ENCODE data around the gene LARGE1. TPM values are rescaled to one million over a fixed set of nuclear protein-coding genes. Genes with fewer than 3 reads are reported as not detected.

Gene LARGE1
- total and polyA plus RNA-seq, 4 experiments from 2014 or later = 0.06 to 1.1 (median 1.0) TPM; not detected in 1

DNA sequence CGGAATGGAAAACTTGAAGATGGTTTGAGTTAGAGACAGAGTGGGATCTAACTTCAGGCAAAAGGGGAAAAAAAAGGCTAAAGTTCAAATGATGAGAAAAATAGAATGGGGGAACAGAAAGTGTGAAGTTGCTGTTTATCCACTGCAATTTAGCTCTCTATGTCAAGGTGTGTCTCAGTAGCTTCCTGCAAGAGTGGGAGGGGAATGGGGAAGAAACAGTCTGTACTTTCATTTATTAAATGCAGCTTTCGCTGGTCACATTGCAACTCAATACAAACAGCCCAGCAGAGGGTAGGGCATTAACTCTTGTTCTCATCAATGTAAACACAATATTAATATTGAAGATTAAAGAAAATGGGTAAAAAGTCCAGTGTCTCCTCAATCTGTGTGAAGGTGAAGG, 647.4 kb downstream of the LARGE1 start:
- peaks cover 0 to 1% of the 10 kb centered on the region in 2 donors for H3K27me3 Mint-ChIP-seq
- ChIA-PET CTCF (ENCODE audit: partially characterized antibody) (no interaction called here), POLR2A (ENCODE audit: partially characterized antibody) (no interaction called here)
- no peak for DNase-seq
- H3K27ac Mint-ChIP-seq = no peak overlapping the region
- H3K9me3 Mint-ChIP-seq = no peaks in the 10 kb centered on the region
- H3K4me1 ChIP-seq (ENCODE audit: insufficient read depth, low read length) = no peaks in the 10 kb centered on the region
- no peaks in the 10 kb centered on the region for H3K9me3 ChIP-seq (ENCODE audit: control insufficient read depth in 1 of 2, low read length in 2 of 2)
- intact Hi-C loops (cut with micrococcal nuclease) = no loop called here
- H3K36me3 ChIP-seq (ENCODE audit: insufficient read depth, low read length) = no peaks in the 10 kb centered on the region
- H3K4me3 Mint-ChIP-seq = no peak overlapping the region
- no peak overlapping the region for H3K4me3 ChIP-seq (ENCODE audit: low read length in 2 of 2)
- H3K27ac ChIP-seq (ENCODE audit: low read depth, low read length) = no peak overlapping the region
- H3K36me3 Mint-ChIP-seq = no peaks in the 10 kb centered on the region
- H3K4me1 Mint-ChIP-seq = no peaks in the 10 kb centered on the region
- H3K27me3 ChIP-seq (ENCODE audit: insufficient read depth, low read length) = no peaks in the 10 kb centered on the region

DNA sequence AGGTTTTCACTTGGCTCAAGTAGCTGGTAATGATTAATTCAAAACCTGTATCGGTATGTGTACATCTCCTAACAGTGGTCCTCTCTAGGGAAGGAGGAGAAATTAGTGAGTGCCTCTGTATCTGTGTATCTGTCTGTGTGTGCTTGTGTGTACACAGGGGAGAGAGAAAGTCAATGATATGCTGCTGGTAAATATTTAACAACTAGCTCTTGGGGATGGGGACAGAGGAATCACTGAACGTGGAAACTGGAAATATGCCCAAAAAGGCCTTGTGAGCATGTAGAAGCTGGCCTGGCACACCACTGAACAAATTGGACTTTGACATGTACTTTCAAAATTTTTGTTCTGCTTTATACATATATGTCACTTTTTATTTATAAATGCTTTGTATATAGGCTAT, 648.1 kb downstream of the LARGE1 start:
- H3K36me3 Mint-ChIP-seq = no peaks in the 10 kb centered on the region
- H3K4me3 ChIP-seq (ENCODE audit: low read length in 2 of 2) = no peak overlapping the region
- no peak overlapping the region for H3K4me3 Mint-ChIP-seq
- no peak overlapping the region for H3K27ac ChIP-seq (ENCODE audit: low read depth, low read length)
- DNase-seq = no peak
- peaks cover 0 to 3% (median 0%) of the 10 kb centered on the region in 8 donors for H3K9me3 Mint-ChIP-seq
- no peaks in the 10 kb centered on the region for H3K4me1 ChIP-seq (ENCODE audit: insufficient read depth, low read length)
- H3K27me3 Mint-ChIP-seq = no peaks in the 10 kb centered on the region
- H3K27me3 ChIP-seq (ENCODE audit: insufficient read depth, low read length) = no peaks in the 10 kb centered on the region
- H3K27ac Mint-ChIP-seq = no peak overlapping the region
- H3K9me3 ChIP-seq (ENCODE audit: control insufficient read depth in 1 of 2, low read length in 2 of 2) = no peaks in the 10 kb centered on the region
- H3K4me1 Mint-ChIP-seq = no peaks in the 10 kb centered on the region
- ChIA-PET CTCF (ENCODE audit: partially characterized antibody) (interaction anchor here (1.1 kb wide), 1 partner anchor 29 kb away, joined by 3 read pairs; no protein-coding TSS in a partner anchor), POLR2A (ENCODE audit: partially characterized antibody) (no interaction called here)
- no peaks in the 10 kb centered on the region for H3K36me3 ChIP-seq (ENCODE audit: insufficient read depth, low read length)
- intact Hi-C loops (cut with micrococcal nuclease) = no loop called here

GRCh38 chr22:33271390-33272161, 648.7 kb downstream of the LARGE1 start:
- H3K27me3 Mint-ChIP-seq = no peaks in the 10 kb centered on the region
- no peaks in the 10 kb centered on the region for H3K4me1 Mint-ChIP-seq
- H3K27me3 ChIP-seq (ENCODE audit: insufficient read depth, low read length) = no peaks in the 10 kb centered on the region
- no peak overlapping the region for H3K4me3 Mint-ChIP-seq
- H3K36me3 ChIP-seq (ENCODE audit: insufficient read depth, low read length) = no peaks in the 10 kb centered on the region
- H3K27ac ChIP-seq (ENCODE audit: low read depth, low read length) = no peak overlapping the region
- CTCF ChIA-PET (ENCODE audit: partially characterized antibody) = interaction anchor here (1.1 kb wide), 1 partner anchor 30 kb away, joined by 3 read pairs; no protein-coding TSS in a partner anchor
- H3K4me3 ChIP-seq (ENCODE audit: low read length in 2 of 2) = no peak overlapping the region
- POLR2A ChIA-PET (ENCODE audit: partially characterized antibody) = no interaction called here
- intact Hi-C loops (cut with micrococcal nuclease) = no loop called here
- no peaks in the 10 kb centered on the region for H3K4me1 ChIP-seq (ENCODE audit: insufficient read depth, low read length)
- H3K36me3 Mint-ChIP-seq = no peaks in the 10 kb centered on the region
- H3K9me3 ChIP-seq (ENCODE audit: control insufficient read depth in 1 of 2, low read length in 2 of 2) = no peaks in the 10 kb centered on the region
- no peak overlapping the region for H3K27ac Mint-ChIP-seq
- no peak for DNase-seq
- peaks cover 0 to 3% (median 0%) of the 10 kb centered on the region in 8 donors for H3K9me3 Mint-ChIP-seq

GRCh38 chr22:33270596-33270995, 649.7 kb downstream of the LARGE1 start:
- peaks cover 0 to 3% (median 0%) of the 10 kb centered on the region in 8 donors for H3K9me3 Mint-ChIP-seq
- H3K36me3 ChIP-seq (ENCODE audit: insufficient read depth, low read length) = no peaks in the 10 kb centered on the region
- H3K27me3 ChIP-seq (ENCODE audit: insufficient read depth, low read length) = no peaks in the 10 kb centered on the region
- no peak overlapping the region for H3K27ac ChIP-seq (ENCODE audit: low read depth, low read length)
- ChIA-PET CTCF (ENCODE audit: partially characterized antibody) (no interaction called here), POLR2A (ENCODE audit: partially characterized antibody) (interaction anchor here (0.8 kb wide), 1 partner anchor 9 kb away, joined by 3 read pairs; no protein-coding TSS in a partner anchor)
- H3K27ac Mint-ChIP-seq = no peak overlapping the region
- no peaks in the 10 kb centered on the region for H3K4me1 Mint-ChIP-seq
- intact Hi-C loops (cut with micrococcal nuclease) = no loop called here
- DNase-seq = no peak
- no peak overlapping the region for H3K4me3 Mint-ChIP-seq
- no peaks in the 10 kb centered on the region for H3K36me3 Mint-ChIP-seq
- H3K9me3 ChIP-seq (ENCODE audit: control insufficient read depth in 1 of 2, low read length in 2 of 2) = no peaks in the 10 kb centered on the region
- H3K27me3 Mint-ChIP-seq = no peaks in the 10 kb centered on the region
- H3K4me3 ChIP-seq (ENCODE audit: low read length in 2 of 2) = no peak overlapping the region
- H3K4me1 ChIP-seq (ENCODE audit: insufficient read depth, low read length) = no peaks in the 10 kb centered on the region

DNA sequence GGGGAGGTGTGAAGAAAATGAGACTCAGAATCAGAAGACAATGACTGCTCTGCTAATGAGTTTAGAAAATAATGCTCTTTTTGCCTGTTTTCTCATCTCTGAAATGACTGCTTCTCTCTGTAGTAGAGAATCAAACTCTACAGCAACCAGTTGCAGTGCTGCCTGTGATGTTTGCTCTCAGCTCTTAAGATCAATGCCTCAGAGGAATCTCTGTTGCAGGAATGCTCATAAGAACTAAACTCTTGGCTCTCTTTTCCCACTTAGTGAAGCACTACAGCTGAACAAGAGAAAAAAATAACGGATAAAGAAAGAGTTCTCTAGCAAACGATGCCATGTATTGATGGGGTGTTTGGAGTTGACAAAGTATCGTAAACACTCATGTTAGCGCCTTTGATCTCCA, 658.6 kb downstream of the LARGE1 start:
- POLR2A ChIA-PET (ENCODE audit: partially characterized antibody) = no interaction called here
- H3K27me3 Mint-ChIP-seq = peaks cover 0 to 5% of the 10 kb centered on the region in 2 donors
- Histone ChIP-seq H3K9me3 (ENCODE audit: control insufficient read depth in 1 of 2, low read length in 2 of 2) (no peaks in the 10 kb centered on the region), H3K4me3 (ENCODE audit: low read length in 2 of 2) (no peak overlapping the region), H3K4me1 (ENCODE audit: insufficient read depth, low read length) (no peaks in the 10 kb centered on the region), H3K36me3 (ENCODE audit: insufficient read depth, low read length) (no peaks in the 10 kb centered on the region), H3K27ac (ENCODE audit: low read depth, low read length) (no peak overlapping the region), H3K27me3 (ENCODE audit: insufficient read depth, low read length) (no peaks in the 10 kb centered on the region)
- peaks cover 0 to 3% (median 0%) of the 10 kb centered on the region in 8 donors for H3K9me3 Mint-ChIP-seq
- CTCF ChIA-PET (ENCODE audit: partially characterized antibody) = no interaction called here
- DNase-seq = no peak
- H3K36me3 Mint-ChIP-seq = no peaks in the 10 kb centered on the region
- peaks cover 0 to 1% (median 0%) of the 10 kb centered on the region in 4 donors for H3K4me1 Mint-ChIP-seq
- no peak overlapping the region for H3K27ac Mint-ChIP-seq
- intact Hi-C loops (cut with micrococcal nuclease) = no loop called here
- H3K4me3 Mint-ChIP-seq = no peak overlapping the region

- no peaks in the 10 kb centered on the region for H3K36me3 Mint-ChIP-seq
- H3K27me3 Mint-ChIP-seq = peaks cover 0 to 5% of the 10 kb centered on the region in 2 donors
- Histone ChIP-seq H3K27ac (ENCODE audit: low read depth, low read length) (no peak overlapping the region), H3K4me3 (ENCODE audit: low read length in 2 of 2) (no peak overlapping the region), H3K36me3 (ENCODE audit: insufficient read depth, low read length) (no peaks in the 10 kb centered on the region), H3K4me1 (ENCODE audit: insufficient read depth, low read length) (no peaks in the 10 kb centered on the region), H3K9me3 (ENCODE audit: control insufficient read depth in 1 of 2, low read length in 2 of 2) (no peaks in the 10 kb centered on the region), H3K27me3 (ENCODE audit: insufficient read depth, low read length) (no peaks in the 10 kb centered on the region)
- no peak for DNase-seq
- H3K27ac Mint-ChIP-seq = no peak overlapping the region
- H3K4me1 Mint-ChIP-seq = peaks cover 0 to 1% (median 0%) of the 10 kb centered on the region in 4 donors
- peaks cover 0 to 3% (median 0%) of the 10 kb centered on the region in 8 donors for H3K9me3 Mint-ChIP-seq
- H3K4me3 Mint-ChIP-seq = no peak overlapping the region
- POLR2A ChIA-PET (ENCODE audit: partially characterized antibody) = no interaction called here
- intact Hi-C loops (cut with micrococcal nuclease) = no loop called here
- CTCF ChIA-PET (ENCODE audit: partially characterized antibody) = no interaction called here
These were observed 659.8 kb downstream of the LARGE1 start for GRCh38 chr22:33260498-33260897.

DNA sequence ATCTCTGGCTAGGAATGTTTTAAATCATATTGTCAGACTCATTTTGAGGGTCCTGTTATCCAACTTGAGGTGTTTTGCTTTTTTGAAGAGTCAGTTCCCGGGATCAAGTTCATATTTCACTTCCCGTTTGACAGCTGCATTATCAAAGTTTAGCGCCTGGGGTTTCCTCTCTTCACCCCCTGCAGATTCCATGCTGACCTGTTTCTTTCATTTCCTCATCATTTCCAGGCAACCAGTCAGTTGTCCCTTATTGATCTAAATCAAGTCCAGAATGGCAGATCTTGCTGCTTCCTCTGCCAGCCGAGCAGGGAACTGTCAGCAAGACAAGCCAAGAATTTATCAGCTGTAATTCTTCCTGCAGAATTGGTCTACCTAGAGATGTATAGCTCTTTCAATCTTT, 664.5 kb downstream of the LARGE1 start:
- no peaks in the 10 kb centered on the region for H3K36me3 Mint-ChIP-seq
- H3K4me3 Mint-ChIP-seq = no peak overlapping the region
- no peak overlapping the region for H3K27ac Mint-ChIP-seq
- ChIA-PET POLR2A (ENCODE audit: partially characterized antibody) (no interaction called here), CTCF (ENCODE audit: partially characterized antibody) (no interaction called here)
- Histone ChIP-seq H3K27me3 (ENCODE audit: insufficient read depth, low read length) (no peaks in the 10 kb centered on the region), H3K36me3 (ENCODE audit: insufficient read depth, low read length) (no peaks in the 10 kb centered on the region), H3K9me3 (ENCODE audit: control insufficient read depth in 1 of 2, low read length in 2 of 2) (no peaks in the 10 kb centered on the region), H3K4me3 (ENCODE audit: low read length in 2 of 2) (no peak overlapping the region), H3K27ac (ENCODE audit: low read depth, low read length) (no peak overlapping the region), H3K4me1 (ENCODE audit: insufficient read depth, low read length) (no peaks in the 10 kb centered on the region)
- intact Hi-C loops (cut with micrococcal nuclease) = no loop called here
- peaks cover 0 to 3% (median 0%) of the 10 kb centered on the region in 8 donors for H3K9me3 Mint-ChIP-seq
- H3K27me3 Mint-ChIP-seq = peaks cover 2 to 6% of the 10 kb centered on the region in 2 donors
- peaks cover 0 to 1% (median 0%) of the 10 kb centered on the region in 4 donors for H3K4me1 Mint-ChIP-seq
- no peak for DNase-seq
